ENCODE data around the gene OSCP1. TPM values are rescaled to one million over a fixed set of nuclear protein-coding genes. Genes with fewer than 3 reads are reported as not detected.
A peak's percentile ranks its signal among the peaks of the same experiment; 100 is the strongest.

The OSCP1 gene
- total RNA-seq, 2 donors from 2014 or later, result 5.7 to 7.1 TPM

- intact Hi-C loops (cut with DNase I), result no loop called here
- no peak for DNase-seq (ENCODE audit: low spot score)
Measured at GRCh38 chr1:36453600-36454388, 3.5 kb upstream of the OSCP1 start.

GRCh38 chr1:36453051-36453450 is 2.8 kb upstream of the OSCP1 start:
- intact Hi-C loops (cut with DNase I), result no loop called here
- no peak for DNase-seq (ENCODE audit: low spot score)

GRCh38 chr1:36450919-36451305 is 661 bp upstream of the OSCP1 start:
- intact Hi-C loops (cut with DNase I), result no loop called here
- DNase-seq (ENCODE audit: low spot score), result no peak

GRCh38 chr1:36448530-36449056 is 1.7 kb downstream of the OSCP1 start:
- intact Hi-C loops (cut with DNase I), result no loop called here
- no peak for DNase-seq (ENCODE audit: low spot score)

GRCh38 chr1:36447450-36447849 is 2.8 kb downstream of the OSCP1 start:
- DNase-seq (ENCODE audit: low spot score), result no peak
- intact Hi-C loops (cut with DNase I), result no loop called here

- intact Hi-C loops (cut with DNase I), result no loop called here
- DNase-seq (ENCODE audit: low spot score), result no peak
Measured at GRCh38 chr1:36446746-36447145, 3.5 kb downstream of the OSCP1 start.

- intact Hi-C loops (cut with DNase I), result no loop called here
Measured at GRCh38 chr1:36446271-36446670, 4.0 kb downstream of the OSCP1 start.

GRCh38 chr1:36443297-36443696 is 7.0 kb downstream of the OSCP1 start:
- no peak for DNase-seq (ENCODE audit: low spot score)
- intact Hi-C loops (cut with DNase I), result no loop called here

More at GRCh38 chr1:36446271-36446670, 4.0 kb downstream of the OSCP1 start:
- DNase-seq (ENCODE audit: low spot score), result no peak

GRCh38 chr1:36442337-36442736 is 7.9 kb downstream of the OSCP1 start:
- intact Hi-C loops (cut with DNase I), result no loop called here
- no peak for DNase-seq (ENCODE audit: low spot score)

- no peak for DNase-seq (ENCODE audit: low spot score)
- intact Hi-C loops (cut with DNase I), result no loop called here
Measured at GRCh38 chr1:36440646-36441045, 9.6 kb downstream of the OSCP1 start.

GRCh38 chr1:36440044-36440443 is 10.2 kb downstream of the OSCP1 start:
- no peak for DNase-seq (ENCODE audit: low spot score)
- intact Hi-C loops (cut with DNase I), result no loop called here

GRCh38 chr1:36438715-36439114 is 11.5 kb downstream of the OSCP1 start:
- intact Hi-C loops (cut with DNase I), result no loop called here
- DNase-seq (ENCODE audit: low spot score), result no peak

GRCh38 chr1:36436821-36437220 is 13.4 kb downstream of the OSCP1 start:
- DNase-seq (ENCODE audit: low spot score), result no peak
- intact Hi-C loops (cut with DNase I), result no loop called here

GRCh38 chr1:36433102-36433501 is 17.1 kb downstream of the OSCP1 start:
- no peak for DNase-seq (ENCODE audit: low spot score)
- intact Hi-C loops (cut with DNase I), result no loop called here

- DNase-seq (ENCODE audit: low spot score), result no peak
- intact Hi-C loops (cut with DNase I), result no loop called here
Measured at GRCh38 chr1:36432616-36433015, 17.6 kb downstream of the OSCP1 start.

GRCh38 chr1:36425791-36426190 is 24.5 kb downstream of the OSCP1 start:
- intact Hi-C loops (cut with DNase I), result loop anchor here in 1 of 2 donors (10.0 kb wide), 1 partner anchor 331 kb away; no protein-coding TSS in a partner anchor
- DNase-seq (ENCODE audit: low spot score), result no peak

- no peak for DNase-seq (ENCODE audit: low spot score)
- intact Hi-C loops (cut with DNase I), result loop anchor here (2.0 to 10.0 kb wide), 2 partner anchors 79 to 327 kb away; no protein-coding TSS in a partner anchor
Measured at GRCh38 chr1:36421649-36422048, 28.6 kb downstream of the OSCP1 start.

GRCh38 chr1:36420836-36421317 is 29.4 kb downstream of the OSCP1 start:
- DNase-seq (ENCODE audit: low spot score), result peak; percentile 96
- intact Hi-C loops (cut with DNase I), result loop anchor here (2.0 to 10.0 kb wide), 2 partner anchors 78 to 326 kb away; no protein-coding TSS in a partner anchor

- no peak for DNase-seq (ENCODE audit: low spot score)
- intact Hi-C loops (cut with DNase I), result loop anchor here (2.0 to 10.0 kb wide), 2 partner anchors 78 to 326 kb away; no protein-coding TSS in a partner anchor
Measured at GRCh38 chr1:36420409-36420808, 29.8 kb downstream of the OSCP1 start.

- intact Hi-C loops (cut with DNase I), result loop anchor here in 1 of 2 donors (10.0 kb wide), 1 partner anchor 325 kb away; no protein-coding TSS in a partner anchor
- no peak for DNase-seq (ENCODE audit: low spot score)
Measured at GRCh38 chr1:36419569-36419968, 30.7 kb downstream of the OSCP1 start.

- intact Hi-C loops (cut with DNase I), result loop anchor here in 1 of 2 donors (10.0 kb wide), 1 partner anchor 324 kb away; no protein-coding TSS in a partner anchor
- no peak for DNase-seq (ENCODE audit: low spot score)
Measured at GRCh38 chr1:36419140-36419539, 31.1 kb downstream of the OSCP1 start.
